ENCODE data around the gene BICD2. TPM values are rescaled to one million over a fixed set of nuclear protein-coding genes. Genes with fewer than 3 reads are reported as not detected.

Gene BICD2
- total RNA-seq, 1 donor from 2014 or later = 25.5 TPM

- Mint-ChIP-seq H3K4me1 (ENCODE audit: low read depth) (peaks cover 5% of the 10 kb centered on the region), H3K9me3 (ENCODE audit: low read depth) (peaks cover 8% of the 10 kb centered on the region), H3K36me3 (ENCODE audit: insufficient read depth) (peaks cover 9% of the 10 kb centered on the region), H3K27ac (no peak overlapping the region), H3K27me3 (no peaks in the 10 kb centered on the region), H3K4me3 (ENCODE audit: low read depth) (no peak overlapping the region)
- TF ChIP-seq, protein P1, sequence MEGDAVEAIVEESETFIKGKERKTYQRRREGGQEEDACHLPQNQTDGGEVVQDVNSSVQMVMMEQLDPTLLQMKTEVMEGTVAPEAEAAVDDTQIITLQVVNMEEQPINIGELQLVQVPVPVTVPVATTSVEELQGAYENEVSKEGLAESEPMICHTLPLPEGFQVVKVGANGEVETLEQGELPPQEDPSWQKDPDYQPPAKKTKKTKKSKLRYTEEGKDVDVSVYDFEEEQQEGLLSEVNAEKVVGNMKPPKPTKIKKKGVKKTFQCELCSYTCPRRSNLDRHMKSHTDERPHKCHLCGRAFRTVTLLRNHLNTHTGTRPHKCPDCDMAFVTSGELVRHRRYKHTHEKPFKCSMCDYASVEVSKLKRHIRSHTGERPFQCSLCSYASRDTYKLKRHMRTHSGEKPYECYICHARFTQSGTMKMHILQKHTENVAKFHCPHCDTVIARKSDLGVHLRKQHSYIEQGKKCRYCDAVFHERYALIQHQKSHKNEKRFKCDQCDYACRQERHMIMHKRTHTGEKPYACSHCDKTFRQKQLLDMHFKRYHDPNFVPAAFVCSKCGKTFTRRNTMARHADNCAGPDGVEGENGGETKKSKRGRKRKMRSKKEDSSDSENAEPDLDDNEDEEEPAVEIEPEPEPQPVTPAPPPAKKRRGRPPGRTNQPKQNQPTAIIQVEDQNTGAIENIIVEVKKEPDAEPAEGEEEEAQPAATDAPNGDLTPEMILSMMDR (IDR thresholded peaks at IDR 0.05; ENCODE audit: unreplicated experiment) = no peak
- DNase-seq (ENCODE audit: low spot score, unreplicated experiment) = no peak
Observed at GRCh38 chr9:92749934-92750315, 14.7 kb downstream of the BICD2 start.

DNA sequence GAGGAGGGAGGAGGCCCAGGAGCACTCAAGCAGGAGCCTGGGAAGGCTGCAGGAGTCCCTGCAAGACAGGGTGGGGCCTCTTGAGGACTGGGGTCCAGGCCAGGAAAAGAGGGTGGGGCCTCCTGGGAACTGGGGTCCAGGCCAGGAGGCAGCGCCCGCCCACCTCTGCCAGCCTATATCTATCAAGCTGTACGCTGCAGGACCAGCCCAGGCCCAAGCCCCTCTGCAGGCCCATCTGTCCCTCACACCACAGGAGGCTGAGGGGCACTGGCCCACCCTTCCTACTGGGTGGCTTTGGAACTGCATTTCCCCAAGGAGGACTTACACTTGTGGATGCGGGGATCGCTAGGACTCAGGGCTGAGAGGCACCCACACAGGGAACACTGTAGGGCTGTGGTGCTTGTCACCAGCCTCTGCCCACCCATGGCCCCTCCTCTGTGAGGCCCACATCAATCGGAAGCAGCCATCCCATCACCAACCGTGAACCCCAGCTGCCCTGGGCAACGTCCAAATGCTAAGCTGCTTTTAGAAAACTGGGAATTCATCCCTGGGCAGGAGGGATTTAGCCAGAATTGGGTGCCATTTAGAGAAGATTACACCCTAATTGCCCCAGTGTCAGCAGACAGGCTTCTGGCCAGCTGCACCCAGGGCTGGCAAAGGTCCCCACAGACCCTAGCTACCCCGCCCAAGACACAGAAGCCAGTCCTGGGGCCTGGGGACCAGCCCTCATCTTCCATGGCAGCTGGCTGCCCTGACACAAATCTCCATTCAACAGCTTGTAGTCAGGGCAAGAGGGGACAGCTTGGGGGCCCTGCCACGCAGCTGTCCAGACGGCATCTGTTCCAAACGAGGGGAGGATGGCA, 15.3 kb downstream of the BICD2 start:
- no peak overlapping the region for H3K4me3 Mint-ChIP-seq (ENCODE audit: low read depth)

GRCh38 chr9:92748233-92748497, 16.5 kb downstream of the BICD2 start:
- DNase-seq (ENCODE audit: low spot score, unreplicated experiment) = no peak
- TF ChIP-seq, protein P1 (IDR thresholded peaks at IDR 0.05; ENCODE audit: unreplicated experiment) = no peak
- H3K27ac Mint-ChIP-seq = no peak overlapping the region
- H3K27me3 Mint-ChIP-seq = no peaks in the 10 kb centered on the region
- peaks cover 8% of the 10 kb centered on the region for H3K9me3 Mint-ChIP-seq (ENCODE audit: low read depth)
- no peak overlapping the region for H3K4me3 Mint-ChIP-seq (ENCODE audit: low read depth)
- H3K4me1 Mint-ChIP-seq (ENCODE audit: low read depth) = peaks cover 5% of the 10 kb centered on the region
- H3K36me3 Mint-ChIP-seq (ENCODE audit: insufficient read depth) = peaks cover 5% of the 10 kb centered on the region

More for the DNA sequence above, 15.3 kb downstream of the BICD2 start:
- Mint-ChIP-seq H3K27me3 (no peaks in the 10 kb centered on the region), H3K4me1 (ENCODE audit: low read depth) (peaks cover 5% of the 10 kb centered on the region), H3K9me3 (ENCODE audit: low read depth) (peaks cover 8% of the 10 kb centered on the region), H3K36me3 (ENCODE audit: insufficient read depth) (peaks cover 9% of the 10 kb centered on the region), H3K27ac (no peak overlapping the region)
- TF ChIP-seq, protein P1 (IDR thresholded peaks at IDR 0.05; ENCODE audit: unreplicated experiment) = no peak
- DNase-seq (ENCODE audit: low spot score, unreplicated experiment) = no peak

GRCh38 chr9:92747459-92748232, 17.0 kb downstream of the BICD2 start:
- Mint-ChIP-seq H3K9me3 (ENCODE audit: low read depth) (peaks cover 4% of the 10 kb centered on the region), H3K4me1 (ENCODE audit: low read depth) (peaks cover 3% of the 10 kb centered on the region), H3K4me3 (ENCODE audit: low read depth) (no peak overlapping the region), H3K27ac (no peak overlapping the region), H3K27me3 (no peaks in the 10 kb centered on the region), H3K36me3 (ENCODE audit: insufficient read depth) (no peaks in the 10 kb centered on the region)
- TF ChIP-seq, protein P1 (IDR thresholded peaks at IDR 0.05; ENCODE audit: unreplicated experiment) = no peak
- no peak for DNase-seq (ENCODE audit: low spot score, unreplicated experiment)

DNA sequence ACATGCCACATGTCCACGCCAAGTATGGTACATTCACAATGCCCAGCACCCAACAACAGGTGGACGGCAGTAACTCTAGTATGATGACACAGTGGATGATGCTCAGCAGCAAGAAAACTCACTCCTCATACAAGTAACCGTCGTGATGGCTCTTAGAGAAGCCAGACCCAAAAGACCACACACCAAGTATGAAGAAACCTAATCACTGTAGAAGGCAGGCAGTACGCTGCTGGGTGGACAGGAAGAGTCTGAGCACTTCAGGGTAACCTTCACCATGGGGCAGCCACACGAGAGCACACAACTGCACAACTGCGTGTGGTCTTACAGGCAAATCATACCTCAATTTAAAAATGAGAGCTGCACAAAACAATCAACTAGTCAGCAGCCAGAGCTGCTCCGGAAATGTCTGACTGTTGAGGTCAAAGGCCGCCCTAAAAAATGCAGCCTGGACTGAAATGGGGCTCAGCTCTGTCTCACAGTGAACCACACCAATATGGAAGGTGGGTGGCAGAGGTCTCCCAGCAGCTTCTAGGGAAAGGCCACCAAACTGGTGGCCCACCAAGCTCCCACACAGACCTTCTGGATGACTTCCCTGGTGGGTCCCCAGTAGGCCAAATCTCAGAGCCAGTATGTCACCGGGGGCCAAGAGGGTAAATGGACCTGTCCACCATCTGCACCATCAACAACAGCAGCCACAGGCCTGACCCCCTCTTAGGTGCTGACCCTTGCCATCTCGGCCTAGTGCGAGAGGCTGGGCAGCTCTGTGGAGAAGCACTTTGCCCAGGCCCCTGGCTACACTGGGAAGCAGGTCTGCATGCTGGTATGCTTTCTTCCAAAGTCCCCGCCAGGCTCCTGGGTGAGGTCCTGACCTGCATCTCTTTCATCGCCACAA, 17.8 kb downstream of the BICD2 start:
- no peaks in the 10 kb centered on the region for H3K36me3 Mint-ChIP-seq (ENCODE audit: insufficient read depth)
- peaks cover 3% of the 10 kb centered on the region for H3K4me1 Mint-ChIP-seq (ENCODE audit: low read depth)
- no peaks in the 10 kb centered on the region for H3K9me3 Mint-ChIP-seq (ENCODE audit: low read depth)
- H3K27me3 Mint-ChIP-seq = no peaks in the 10 kb centered on the region
- TF ChIP-seq, protein P1 (IDR thresholded peaks at IDR 0.05; ENCODE audit: unreplicated experiment) = no peak
- no peak overlapping the region for H3K27ac Mint-ChIP-seq
- no peak for DNase-seq (ENCODE audit: low spot score, unreplicated experiment)
- H3K4me3 Mint-ChIP-seq (ENCODE audit: low read depth) = no peak overlapping the region
